GM12878 (cell line): ENCODE data around the gene INF2. TPM values are rescaled to one million over a fixed set of nuclear protein-coding genes. Genes with fewer than 3 reads are reported as not detected.

ENCODE experiments used
- ATAC-seq: fragments of 200-7000 bp; cut with Tn5 transposase; 3 replicates; pipeline ENCODE4 v1.9.1; 2020; ENCODE audit warnings: mild to moderate bottlenecking, moderate library complexity
- BruUV-seq: library from RNA; stranded (reverse); fragments of 400-500 nt; replicated peaks from 2 replicates; lab custom pipeline; 2021; lab: Mats Ljungman, UMichigan
- CTCF ChIA-PET: fragments of 300-600 bp; sonication (Branson Sonifier 250); formaldehyde crosslinking; extraction: SDS; loops from one replicate; lab custom pipeline; 2021; ENCODE audit warnings: inconsistent platforms; lab: Yijun Ruan, JAX
- POLR2A ChIA-PET: fragments of 350-600 bp; formaldehyde crosslinking; extraction: SDS; loops from one replicate; lab custom pipeline; 2021; ENCODE audit warnings: inconsistent platforms; lab: Charles Lee
- RAD21 ChIA-PET: fragments of 300-600 bp; sonication (Branson Sonifier 250); formaldehyde crosslinking; loops from one replicate; lab custom pipeline; 2023; ENCODE audit warnings: antibody characterized with exemption; ENCODE audit not compliant: unreplicated experiment; lab: Charles Lee
- SMC1A ChIA-PET: fragments of 300-600 bp; sonication (Branson Sonifier 250); formaldehyde crosslinking; loops from one replicate; lab custom pipeline; 2023; ENCODE audit not compliant: unreplicated experiment, uncharacterized antibody; lab: Charles Lee
- DNase-seq: peaks from one replicate; pipeline ENCODE4 v3.0.0-alpha.2; 2011; ENCODE audit warnings: low read depth, low spot score
- FAIRE-seq: peaks from 3 replicates; lab custom pipeline; 2011; peaks lifted over from hg19 to GRCh38; lab: Jason Lieb, UNC
- H2AFZ ChIP-seq: 2 replicates; pipeline ENCODE4 v1.6.0; 2011; ENCODE audit warnings: low read depth, low read length, control low read depth; ENCODE audit not compliant: control insufficient read depth
- H3K27ac ChIP-seq: 2 replicates; pipeline ENCODE4 v1.5.1; 2011; ENCODE audit warnings: control low read depth; ENCODE audit not compliant: control insufficient read depth, insufficient read depth
- H3K27me3 ChIP-seq, 2 experiments: replicated peaks in 1 of 2; 2 replicates each; pipeline versions ENCODE4 v1.6.0 to v1.6.1; 2011; ENCODE audit warnings: low read length in 1 of 2; ENCODE audit not compliant: control insufficient read depth in 2 of 2, insufficient read depth in 2 of 2
- H3K36me3 ChIP-seq, 2 experiments: 2 replicates each; pipeline ENCODE4 v1.5.1; 2011; ENCODE audit warnings: low read length in 1 of 2; ENCODE audit not compliant: control insufficient read depth in 2 of 2, insufficient read depth in 2 of 2
- H3K4me1 ChIP-seq: 2 replicates; pipeline ENCODE4 v1.6.1; 2011; ENCODE audit warnings: mild to moderate bottlenecking, low read length, moderate library complexity, mixed read lengths; ENCODE audit not compliant: control insufficient read depth, insufficient read depth
- H3K4me2 ChIP-seq: 2 replicates; pipeline ENCODE4 v1.6.0; 2011; ENCODE audit warnings: control low read depth; ENCODE audit not compliant: control insufficient read depth, insufficient read depth
- H3K4me3 ChIP-seq: fragments of 200-600 bp; sonication (generic); 2 replicates; pipeline ENCODE4 v1.5.1; 2016
- H3K79me2 ChIP-seq: 2 replicates; pipeline ENCODE4 v1.6.0; 2011; ENCODE audit warnings: low read length; ENCODE audit not compliant: control insufficient read depth, insufficient read depth
- H3K9ac ChIP-seq: 2 replicates; pipeline ENCODE4 v1.8.0; 2011; ENCODE audit warnings: low read length, control low read depth, mixed read lengths; ENCODE audit not compliant: control insufficient read depth, insufficient read depth
- H3K9me3 ChIP-seq: replicated peaks from 3 replicates; pipeline ENCODE4 v1.5.1; 2011; ENCODE audit warnings: mild to moderate bottlenecking, low read length; ENCODE audit not compliant: control insufficient read depth, insufficient read depth
- H4K20me1 ChIP-seq: 2 replicates; pipeline ENCODE4 v1.6.0; 2011; ENCODE audit not compliant: control insufficient read depth, insufficient read depth
- ATF2 ChIP-seq: IDR thresholded peaks from 2 replicates; pipeline ENCODE4 v1.6.1; 2012; ENCODE audit warnings: low read length, inconsistent platforms
- CEBPZ ChIP-seq: fragments of 150-350 bp; IDR thresholded peaks from 2 replicates; pipeline ENCODE4 v1.6.1; 2016; ENCODE audit warnings: low read depth, low read length
- CREM ChIP-seq: IDR thresholded peaks from 2 replicates; pipeline ENCODE4 v1.6.1; 2014; ENCODE audit warnings: antibody characterized with exemption, low read depth
- EP300 ChIP-seq, 2 experiments: fragments of 150-350 bp in 1 of 2; IDR thresholded peaks; 2 replicates each; pipeline ENCODE4 v1.6.1; 2011 to 2012; ENCODE audit warnings: low read depth in 2 of 2, low read length in 2 of 2, borderline replicate concordance in 1 of 2, improper control_type of control experiment in 1 of 2, inconsistent platforms in 1 of 2; ENCODE audit not compliant: control insufficient read depth in 1 of 2
- KDM1A ChIP-seq: fragments of 200-600 bp; sonication (generic); IDR thresholded peaks from 2 replicates; pipeline ENCODE4 v1.6.1; 2016; ENCODE audit warnings: borderline replicate concordance
- NFIC ChIP-seq: IDR thresholded peaks from 2 replicates; pipeline ENCODE4 v1.6.1; 2012; ENCODE audit warnings: low read depth, mild to moderate bottlenecking, inconsistent platforms, low read length, moderate library complexity
- NFYB ChIP-seq: IDR thresholded peaks from 2 replicates; pipeline ENCODE4 v1.6.1; 2011; ENCODE audit warnings: low read depth, mild to moderate bottlenecking, low read length, improper control_type of control experiment, moderate library complexity; ENCODE audit not compliant: insufficient read depth
- NKRF ChIP-seq: fragments of 450-650 bp; conservative IDR thresholded peaks from 2 replicates; pipeline ENCODE4 v1.6.1; 2017; ENCODE audit warnings: mild to moderate bottlenecking, moderate library complexity
- POU2F2 ChIP-seq: IDR thresholded peaks from 3 replicates; pipeline ENCODE4 v1.6.1; 2011; ENCODE audit warnings: low read depth, mild to moderate bottlenecking, low read length, borderline replicate concordance
- RAD51 ChIP-seq: fragments of 450-650 bp; IDR thresholded peaks from 2 replicates; pipeline ENCODE4 v1.6.1; 2016; ENCODE audit warnings: moderate library complexity, mild to moderate bottlenecking, inconsistent platforms
- TCF12 ChIP-seq: IDR thresholded peaks from 2 replicates; pipeline ENCODE4 v1.6.1; 2011; ENCODE audit warnings: low read depth, mild to moderate bottlenecking, low read length
- TCF3 ChIP-seq: IDR thresholded peaks from 2 replicates; pipeline ENCODE4 v1.6.1; 2012; ENCODE audit warnings: low read depth, mild to moderate bottlenecking, low read length, borderline replicate concordance; ENCODE audit not compliant: insufficient read depth
- WRNIP1 ChIP-seq: IDR thresholded peaks from 2 replicates; pipeline ENCODE4 v1.6.1; 2011; ENCODE audit warnings: low read depth, low read length, improper control_type of control experiment, borderline replicate concordance
- YBX1 ChIP-seq: fragments of 450-650 bp; IDR thresholded peaks from 2 replicates; pipeline ENCODE4 v1.6.1; 2016; ENCODE audit warnings: antibody characterized with exemption
- ZNF622 ChIP-seq: fragments of 450-650 bp; IDR thresholded peaks from 2 replicates; pipeline ENCODE4 v1.6.1; 2017; ENCODE audit warnings: mild to moderate bottlenecking, inconsistent platforms
- WGBS: methylation state at CpG from one replicate; pipeline ENCODE4 v1.1.6; 2016; ENCODE audit warnings: low lambda C conversion rate; ENCODE audit not compliant: insufficient replicate concordance, insufficient coverage; ENCODE audit errors: missing lambda C conversion rate; 5-methylcytosine and 5-hydroxymethylcytosine counted together
- in situ Hi-C: fragments of 300-500 bp; cut with MboI; formaldehyde crosslinking; loops from 9 replicates; pipeline ENCODE4 v1.14.3; 2018; ENCODE audit warnings: mixed read lengths
- intact Hi-C: fragments of 100-400 bp; cut with micrococcal nuclease; formaldehyde crosslinking; loops from one replicate; pipeline ENCODE4 v1.14.2; 2022; ENCODE audit not compliant: unreplicated experiment
- polyA plus RNA-seq, 11 experiments: library from polyadenylated mRNA; depleted of rRNA in 4 of 11; unstranded in 6 of 11; stranded (reverse) in 5 of 11; fragments of >200 nt; fragmentation: Nextera tagmentation in 4 of 11; fragmentation: Illumina TruSeq in 1 of 11; extraction: Ambion mirVana in 4 of 11; extraction: Trizol in 1 of 11; gene quantifications; 1 replicate in 1 of 11; 2 replicates in 10 of 11; pipeline versions ENCODE4 v1.2.1 to v1.2.3, GENCODE V29; 2011 to 2016; ENCODE audit warnings: inconsistent platforms in 2 of 11, missing spikeins in 2 of 11, low read depth in 1 of 11
- total RNA-seq, 4 experiments: library from RNA; depleted of rRNA in 3 of 4; stranded (reverse); fragments of >200 nt in 3 of 4; fragmentation: Illumina TruSeq in 1 of 4; extraction: Trizol in 1 of 4; gene quantifications; 2 replicates each; pipeline versions ENCODE4 v1.2.1 to v1.2.3, GENCODE V29; 2013 to 2021

The INF2 gene
- total and polyA plus RNA-seq, 10 of the 15 experiments (the other 5 are each of a cell fraction or from before 2014, with no cell fraction given) = 0.72 to 43.2 (median 8.3) TPM

GRCh38 chr14:104697317-104697703 lies 7.9 kb downstream of the INF2 start (continued):
- TF ChIP-seq CEBPZ (no peak), POU2F2 (no peak), NKRF (no peak), NFYB (no peak)

GRCh38 chr14:104697892-104698583 lies 8.6 kb downstream of the INF2 start:
- WGBS = 81% methylated on average over 19 of the region's 19 CpGs
- Histone ChIP-seq H3K4me1 (peaks cover 14% of the 10 kb centered on the region), H3K9me3 (no peaks in the 10 kb centered on the region), H3K27me3 (no peaks in the 10 kb centered on the region), H3K36me3 (peaks cover 0 to 4% of the 10 kb centered on the region in 2 experiments; a peak in 2 of 4 replicates), H3K79me2 (peaks cover 5% of the 10 kb centered on the region), H2AFZ (no peak overlapping the region), H3K9ac (no peak overlapping the region), H3K4me3 (no peak overlapping the region), H3K4me2 (no peak overlapping the region), H4K20me1 (no peaks in the 10 kb centered on the region; the same call in 1 of the 2 replicates), H3K27ac (no peak overlapping the region)
- SMC1A ChIA-PET = no interaction called here
- RAD21 ChIA-PET = no interaction called here
- intact Hi-C loops (no loop called here), in situ Hi-C loops (no loop called here)
- CTCF ChIA-PET = no interaction called here
- BruUV-seq = no TSS peak
- no peak for FAIRE-seq
- POLR2A ChIA-PET = no interaction called here
- DNase-seq = no peak
- no peak for ATAC-seq
- TF ChIP-seq TCF3 (no peak), NFIC (no peak), KDM1A (no peak), RAD51 (no peak), ZNF622 (no peak), WRNIP1 (no peak), YBX1 (no peak), ATF2 (no peak), TCF12 (no peak), EP300 (IDR thresholded peaks at IDR 0.05; ENCODE audit: borderline replicate concordance in 1 of 2, control insufficient read depth in 1 of 2, low read depth in 2 of 2, low read length in 2 of 2) (no peak), CREM (no peak)
